DOHH2 (cell line): ENCODE measurements around the gene SULF2.

ENCODE experiments used
- H3F3A ChIP-seq: fragments of 200-600 bp; sonication (generic), shearing (Covaris generic); 2 replicates; pipeline ENCODE4 v1.6.0; 2016; ENCODE audit warnings: antibody characterized with exemption, mild to moderate bottlenecking; ENCODE audit not compliant: control insufficient read depth, insufficient read depth
- H3K27ac ChIP-seq: fragments of 200-600 bp; sonication (generic); 2 replicates; pipeline ENCODE4 v1.5.1; 2014; ENCODE audit warnings: low read depth, mild to moderate bottlenecking, low read length, moderate library complexity
- H3K27me3 ChIP-seq: fragments of 200-600 bp; sonication (generic); 2 replicates; pipeline ENCODE4 v1.6.1; 2014; ENCODE audit warnings: mild to moderate bottlenecking, low read length, mixed read lengths; ENCODE audit not compliant: control insufficient read depth
- H3K36me3 ChIP-seq: fragments of 200-600 bp; sonication (generic); 2 replicates; pipeline ENCODE4 v1.6.1; 2014; ENCODE audit warnings: mild to moderate bottlenecking, low read length, moderate library complexity, mixed read lengths; ENCODE audit not compliant: control insufficient read depth
- H3K4me1 ChIP-seq: fragments of 200-600 bp; sonication (generic); 2 replicates; pipeline ENCODE4 v1.6.1; 2014; ENCODE audit warnings: mild to moderate bottlenecking, low read length, mixed read lengths; ENCODE audit not compliant: control insufficient read depth
- H3K4me2 ChIP-seq: fragments of 200-600 bp; sonication (generic); 2 replicates; pipeline ENCODE4 v1.6.0; 2014; ENCODE audit warnings: mild to moderate bottlenecking, low read length, moderate library complexity
- H3K4me3 ChIP-seq: fragments of 200-600 bp; sonication (generic); 2 replicates; pipeline ENCODE4 v1.5.1; 2014; ENCODE audit warnings: mild to moderate bottlenecking, low read length, mixed read lengths
- H3K79me2 ChIP-seq: fragments of 200-600 bp; sonication (generic); 2 replicates; pipeline ENCODE4 v1.6.1; 2014; ENCODE audit warnings: mild to moderate bottlenecking, low read length, mixed read lengths; ENCODE audit not compliant: control insufficient read depth
- H3K9me2 ChIP-seq: fragments of 200-600 bp; sonication (generic); replicated peaks from 2 replicates; pipeline ENCODE4 v1.6.1; 2014; ENCODE audit warnings: mild to moderate bottlenecking, low read length, mixed read lengths; ENCODE audit not compliant: control insufficient read depth
- H3K9me3 ChIP-seq: fragments of 200-600 bp; sonication (generic); 2 replicates; pipeline ENCODE4 v1.6.1; 2014; ENCODE audit warnings: antibody characterized with exemption, low read length, mixed read lengths; ENCODE audit not compliant: control insufficient read depth, insufficient read depth
- H4K20me1 ChIP-seq: fragments of 200-600 bp; sonication (generic); 2 replicates; pipeline ENCODE4 v1.6.0; 2014; ENCODE audit warnings: low read depth, mild to moderate bottlenecking, antibody characterized with exemption, low read length, moderate library complexity; ENCODE audit not compliant: control insufficient read depth, insufficient read depth
- CTCF ChIP-seq: fragments of 200-600 bp; sonication (generic); IDR thresholded peaks from one replicate; pipeline ENCODE4 v1.5.1; 2014; ENCODE audit warnings: antibody characterized with exemption, mild to moderate bottlenecking, low read depth, low read length; ENCODE audit not compliant: poor library complexity, severe bottlenecking
- EZH2phosphoT487 ChIP-seq: fragments of 200-600 bp; sonication (generic); IDR thresholded peaks from 2 replicates; pipeline ENCODE4 v1.6.1; 2017; ENCODE audit warnings: borderline replicate concordance, mild to moderate bottlenecking, antibody characterized with exemption, low read length, moderate library complexity, mixed read lengths

SULF2 gene

DNA sequence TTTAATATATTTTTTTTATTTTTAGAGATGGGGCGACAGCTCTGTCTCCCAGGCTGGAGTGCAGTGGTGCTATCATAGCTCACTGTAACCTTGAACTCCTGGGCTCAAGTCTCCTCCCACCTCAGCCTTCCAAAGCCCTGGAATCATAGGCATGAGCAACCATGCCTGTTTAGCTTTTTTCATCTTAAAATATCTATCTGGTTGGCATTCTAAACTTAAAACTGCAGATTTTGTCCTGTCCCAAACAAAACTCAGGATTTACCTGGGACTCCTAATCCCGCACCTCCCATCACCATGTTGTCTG lies 124.7 kb downstream of the SULF2 start:
- no peak overlapping the region for H3K27ac ChIP-seq
- H4K20me1 ChIP-seq, result peaks cover 14% of the 10 kb centered on the region
- H3K27me3 ChIP-seq, result no peaks in the 10 kb centered on the region
- H3K79me2 ChIP-seq, result no peaks in the 10 kb centered on the region
- peaks cover 74% of the 10 kb centered on the region for H3F3A ChIP-seq
- H3K4me2 ChIP-seq, result no peak overlapping the region
- no peaks in the 10 kb centered on the region for H3K4me1 ChIP-seq
- H3K9me3 ChIP-seq, result no peaks in the 10 kb centered on the region
- TF ChIP-seq EZH2phosphoT487 (no peak), CTCF (no peak)
- H3K36me3 ChIP-seq, result peaks cover 83% of the 10 kb centered on the region
- H3K9me2 ChIP-seq, result no peaks in the 10 kb centered on the region
- H3K4me3 ChIP-seq, result no peak overlapping the region

- Histone ChIP-seq H3K36me3 (peaks cover 88% of the 10 kb centered on the region), H3K4me2 (no peak overlapping the region)
- no peak for TF ChIP-seq CTCF
- no peak for TF ChIP-seq EZH2phosphoT487
Measured at GRCh38 chr20:47659904-47660601, 125.2 kb downstream of the SULF2 start.

GRCh38 chr20:47656318-47656717 lies 129.0 kb downstream of the SULF2 start:
- no peak for TF ChIP-seq EZH2phosphoT487
- no peak for TF ChIP-seq CTCF
- Histone ChIP-seq H3F3A (peaks cover 82% of the 10 kb centered on the region), H3K27ac (no peak overlapping the region), H3K4me1 (no peaks in the 10 kb centered on the region), H3K4me2 (no peak overlapping the region), H3K9me3 (no peaks in the 10 kb centered on the region), H3K79me2 (peaks cover 11% of the 10 kb centered on the region), H3K36me3 (peaks cover 94% of the 10 kb centered on the region), H4K20me1 (peaks cover 17% of the 10 kb centered on the region; the same call in 1 of the 2 replicates), H3K27me3 (no peaks in the 10 kb centered on the region), H3K9me2 (no peaks in the 10 kb centered on the region), H3K4me3 (no peak overlapping the region)

More at GRCh38 chr20:47659904-47660601, 125.2 kb downstream of the SULF2 start:
- no peaks in the 10 kb centered on the region for H3K4me1 ChIP-seq
- H3K9me2 ChIP-seq, result no peaks in the 10 kb centered on the region
- H3K27me3 ChIP-seq, result no peaks in the 10 kb centered on the region
- peaks cover 17% of the 10 kb centered on the region for H4K20me1 ChIP-seq
- H3K27ac ChIP-seq, result no peak overlapping the region
- H3K79me2 ChIP-seq, result peaks cover under 1% of the 10 kb centered on the region; the same call in 1 of the 2 replicates
- peaks cover 78% of the 10 kb centered on the region for H3F3A ChIP-seq
- no peaks in the 10 kb centered on the region for H3K9me3 ChIP-seq
- H3K4me3 ChIP-seq, result no peak overlapping the region
